HL-60 (cell line): ENCODE data around the gene RAET1L.

Source experiments
- GABPA ChIP-seq: IDR thresholded peaks from 2 replicates; pipeline ENCODE4 v1.6.1; 2012; ENCODE audit warnings: low read depth
- POLR2AphosphoS5 ChIP-seq: IDR thresholded peaks from 2 replicates; pipeline ENCODE4 v1.6.1; 2012; ENCODE audit warnings: low read depth
- SPI1 ChIP-seq: IDR thresholded peaks from 2 replicates; pipeline ENCODE4 v1.6.1; 2012; ENCODE audit warnings: low read depth, mild to moderate bottlenecking, borderline replicate concordance
- TF ChIP-seq, protein P1 (sequence below): IDR thresholded peaks from one replicate; pipeline ENCODE4 v1.5.1; 2011; ENCODE audit warnings: low read length, control low read depth, inconsistent platforms; ENCODE audit not compliant: insufficient read depth
- TF ChIP-seq, protein P2 (sequence below): IDR thresholded peaks from 2 replicates; pipeline ENCODE4 v1.6.1; 2012; ENCODE audit warnings: low read depth; ENCODE audit not compliant: insufficient replicate concordance

DNA sequence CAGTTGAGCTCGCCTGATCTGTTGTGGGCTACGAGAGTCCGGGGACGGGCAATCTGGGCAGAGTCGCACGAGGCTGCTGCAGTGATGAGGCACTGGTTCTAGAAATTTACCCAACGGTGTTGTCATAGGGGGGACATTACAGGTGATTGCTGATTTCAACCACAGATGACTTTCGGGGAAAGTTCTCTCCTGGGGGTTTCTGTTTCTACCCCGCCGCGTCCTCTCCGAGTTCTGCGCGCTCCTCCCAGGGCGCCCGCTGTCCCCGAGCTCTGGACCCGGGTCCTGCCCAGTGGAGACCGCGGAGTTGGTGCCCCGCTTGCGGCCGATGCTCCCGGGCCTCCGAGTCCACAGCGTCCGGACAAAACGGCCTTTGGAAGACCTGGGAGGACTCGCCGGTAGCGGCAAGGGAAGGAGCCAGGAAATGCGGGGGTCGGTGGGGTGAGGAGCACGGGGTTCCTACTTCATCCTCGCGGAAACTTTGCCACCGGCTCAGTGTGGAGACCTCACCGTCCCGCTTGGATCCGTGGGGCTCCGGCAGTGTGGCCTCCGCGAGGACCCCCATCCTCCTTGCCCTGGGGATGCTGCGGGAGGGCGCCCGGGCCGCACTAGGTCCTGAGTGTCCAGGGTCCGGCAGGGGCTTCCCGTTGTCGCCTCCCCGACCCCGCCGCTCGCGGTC, 12.3 kb upstream of the RAET1L start:
- TF ChIP-seq, protein P1, sequence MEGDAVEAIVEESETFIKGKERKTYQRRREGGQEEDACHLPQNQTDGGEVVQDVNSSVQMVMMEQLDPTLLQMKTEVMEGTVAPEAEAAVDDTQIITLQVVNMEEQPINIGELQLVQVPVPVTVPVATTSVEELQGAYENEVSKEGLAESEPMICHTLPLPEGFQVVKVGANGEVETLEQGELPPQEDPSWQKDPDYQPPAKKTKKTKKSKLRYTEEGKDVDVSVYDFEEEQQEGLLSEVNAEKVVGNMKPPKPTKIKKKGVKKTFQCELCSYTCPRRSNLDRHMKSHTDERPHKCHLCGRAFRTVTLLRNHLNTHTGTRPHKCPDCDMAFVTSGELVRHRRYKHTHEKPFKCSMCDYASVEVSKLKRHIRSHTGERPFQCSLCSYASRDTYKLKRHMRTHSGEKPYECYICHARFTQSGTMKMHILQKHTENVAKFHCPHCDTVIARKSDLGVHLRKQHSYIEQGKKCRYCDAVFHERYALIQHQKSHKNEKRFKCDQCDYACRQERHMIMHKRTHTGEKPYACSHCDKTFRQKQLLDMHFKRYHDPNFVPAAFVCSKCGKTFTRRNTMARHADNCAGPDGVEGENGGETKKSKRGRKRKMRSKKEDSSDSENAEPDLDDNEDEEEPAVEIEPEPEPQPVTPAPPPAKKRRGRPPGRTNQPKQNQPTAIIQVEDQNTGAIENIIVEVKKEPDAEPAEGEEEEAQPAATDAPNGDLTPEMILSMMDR, result no peak
- TF ChIP-seq SPI1 (no peak), POLR2AphosphoS5 (no peak), GABPA (no peak)
- TF ChIP-seq, protein P2, sequence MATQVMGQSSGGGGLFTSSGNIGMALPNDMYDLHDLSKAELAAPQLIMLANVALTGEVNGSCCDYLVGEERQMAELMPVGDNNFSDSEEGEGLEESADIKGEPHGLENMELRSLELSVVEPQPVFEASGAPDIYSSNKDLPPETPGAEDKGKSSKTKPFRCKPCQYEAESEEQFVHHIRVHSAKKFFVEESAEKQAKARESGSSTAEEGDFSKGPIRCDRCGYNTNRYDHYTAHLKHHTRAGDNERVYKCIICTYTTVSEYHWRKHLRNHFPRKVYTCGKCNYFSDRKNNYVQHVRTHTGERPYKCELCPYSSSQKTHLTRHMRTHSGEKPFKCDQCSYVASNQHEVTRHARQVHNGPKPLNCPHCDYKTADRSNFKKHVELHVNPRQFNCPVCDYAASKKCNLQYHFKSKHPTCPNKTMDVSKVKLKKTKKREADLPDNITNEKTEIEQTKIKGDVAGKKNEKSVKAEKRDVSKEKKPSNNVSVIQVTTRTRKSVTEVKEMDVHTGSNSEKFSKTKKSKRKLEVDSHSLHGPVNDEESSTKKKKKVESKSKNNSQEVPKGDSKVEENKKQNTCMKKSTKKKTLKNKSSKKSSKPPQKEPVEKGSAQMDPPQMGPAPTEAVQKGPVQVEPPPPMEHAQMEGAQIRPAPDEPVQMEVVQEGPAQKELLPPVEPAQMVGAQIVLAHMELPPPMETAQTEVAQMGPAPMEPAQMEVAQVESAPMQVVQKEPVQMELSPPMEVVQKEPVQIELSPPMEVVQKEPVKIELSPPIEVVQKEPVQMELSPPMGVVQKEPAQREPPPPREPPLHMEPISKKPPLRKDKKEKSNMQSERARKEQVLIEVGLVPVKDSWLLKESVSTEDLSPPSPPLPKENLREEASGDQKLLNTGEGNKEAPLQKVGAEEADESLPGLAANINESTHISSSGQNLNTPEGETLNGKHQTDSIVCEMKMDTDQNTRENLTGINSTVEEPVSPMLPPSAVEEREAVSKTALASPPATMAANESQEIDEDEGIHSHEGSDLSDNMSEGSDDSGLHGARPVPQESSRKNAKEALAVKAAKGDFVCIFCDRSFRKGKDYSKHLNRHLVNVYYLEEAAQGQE, result no peak
